Loucy (cell line): Measurements from ENCODE around the gene ELAVL1.

Experiments used
- H2AFZ ChIP-seq: fragments of 200-600 bp; sonication (generic); 2 replicates; pipeline ENCODE4 v1.6.0; 2016; ENCODE audit warnings: antibody characterized with exemption, mild to moderate bottlenecking, low read length, moderate library complexity
- H3F3A ChIP-seq: fragments of 200-600 bp; 2 replicates; pipeline ENCODE4 v1.6.0; 2016; ENCODE audit warnings: antibody characterized with exemption, low read depth, mild to moderate bottlenecking
- H3K27me3 ChIP-seq: fragments of 200-600 bp; sonication (generic); 2 replicates; pipeline ENCODE4 v1.6.1; 2014; ENCODE audit warnings: low read length, mild to moderate bottlenecking; ENCODE audit not compliant: insufficient read depth, poor library complexity, severe bottlenecking
- H3K36me3 ChIP-seq: fragments of 200-600 bp; sonication (generic); 2 replicates; pipeline ENCODE4 v1.6.1; 2016; ENCODE audit warnings: low read length; ENCODE audit not compliant: insufficient read depth
- H3K4me1 ChIP-seq: fragments of 200-600 bp; sonication (generic); 2 replicates; pipeline ENCODE4 v1.5.1; 2014; ENCODE audit warnings: low read length, mild to moderate bottlenecking; ENCODE audit not compliant: insufficient read depth, poor library complexity, severe bottlenecking
- H3K4me2 ChIP-seq: fragments of 200-600 bp; sonication (generic); 2 replicates; pipeline ENCODE4 v1.6.0; 2014; ENCODE audit warnings: antibody characterized with exemption, low read length, low read depth, mild to moderate bottlenecking; ENCODE audit not compliant: poor library complexity, severe bottlenecking
- H3K4me3 ChIP-seq: fragments of 200-600 bp; sonication (generic); 2 replicates; pipeline ENCODE4 v1.5.1; 2014; ENCODE audit warnings: low read length, mild to moderate bottlenecking, mixed read lengths; ENCODE audit not compliant: poor library complexity, severe bottlenecking
- H3K79me2 ChIP-seq: fragments of 200-600 bp; sonication (generic); 2 replicates; pipeline ENCODE4 v1.6.1; 2014; ENCODE audit warnings: low read length; ENCODE audit not compliant: insufficient read depth
- H3K9ac ChIP-seq: fragments of 200-600 bp; sonication (generic); 2 replicates; pipeline ENCODE4 v1.6.0; 2014; ENCODE audit warnings: mild to moderate bottlenecking, low read depth, low read length, moderate library complexity; ENCODE audit not compliant: poor library complexity, severe bottlenecking
- H3K9me2 ChIP-seq: fragments of 200-600 bp; sonication (generic); replicated peaks from 2 replicates; pipeline ENCODE4 v1.6.1; 2016; ENCODE audit warnings: low read depth, low read length, mixed read lengths
- H3K9me3 ChIP-seq: fragments of 200-600 bp; sonication (generic); 2 replicates; pipeline ENCODE4 v1.6.1; 2014; ENCODE audit warnings: mild to moderate bottlenecking, antibody characterized with exemption, low read length, low read depth; ENCODE audit not compliant: insufficient read depth
- H4K20me1 ChIP-seq: fragments of 200-600 bp; sonication (generic); 2 replicates; pipeline ENCODE4 v1.6.0; 2014; ENCODE audit warnings: antibody characterized with exemption, low read length, mild to moderate bottlenecking; ENCODE audit not compliant: insufficient read depth, poor library complexity, severe bottlenecking
- CTCF ChIP-seq: fragments of 200-600 bp; sonication (generic); conservative IDR thresholded peaks from 2 replicates; pipeline ENCODE4 v1.5.1; 2014; ENCODE audit warnings: mild to moderate bottlenecking, antibody characterized with exemption, low read length
- EZH2phosphoT487 ChIP-seq: fragments of 200-600 bp; IDR thresholded peaks from 2 replicates; pipeline ENCODE4 v1.6.1; 2018; ENCODE audit warnings: antibody characterized with exemption, mild to moderate bottlenecking, moderate library complexity, borderline replicate concordance

Gene ELAVL1

GRCh38 chr19:7922836-7923195 lies 82.6 kb downstream of the ELAVL1 start:
- Histone ChIP-seq H3K4me3 (no peak overlapping the region), H3F3A (no peaks in the 10 kb centered on the region), H3K36me3 (no peaks in the 10 kb centered on the region), H3K27me3 (no peaks in the 10 kb centered on the region), H3K9me3 (no peaks in the 10 kb centered on the region), H3K4me2 (no peak overlapping the region), H3K9me2 (no peaks in the 10 kb centered on the region), H4K20me1 (peaks cover 8% of the 10 kb centered on the region), H3K4me1 (peaks cover 15% of the 10 kb centered on the region), H3K9ac (no peak overlapping the region), H2AFZ (no peak overlapping the region), H3K79me2 (no peaks in the 10 kb centered on the region)
- no peak for TF ChIP-seq EZH2phosphoT487
- no peak for TF ChIP-seq CTCF

- peak overlapping the region; percentile 94 for H3K4me2 ChIP-seq
- H3K9ac ChIP-seq, result no peak overlapping the region
- peaks cover 15% of the 10 kb centered on the region for H3K4me1 ChIP-seq
- H4K20me1 ChIP-seq, result peaks cover 8% of the 10 kb centered on the region
- TF ChIP-seq EZH2phosphoT487 (no peak), CTCF (no peak)
- H3K4me3 ChIP-seq, result no peak overlapping the region
- no peaks in the 10 kb centered on the region for H3K9me3 ChIP-seq
- H2AFZ ChIP-seq, result no peak overlapping the region
- H3K9me2 ChIP-seq, result no peaks in the 10 kb centered on the region
- H3K36me3 ChIP-seq, result no peaks in the 10 kb centered on the region
- H3F3A ChIP-seq, result no peaks in the 10 kb centered on the region
- H3K27me3 ChIP-seq, result no peaks in the 10 kb centered on the region
- no peaks in the 10 kb centered on the region for H3K79me2 ChIP-seq
Observed at GRCh38 chr19:7921967-7922835, 83.2 kb downstream of the ELAVL1 start.

- Histone ChIP-seq H3K4me3 (peak overlapping the region; percentile 82), H3K4me2 (peak overlapping the region; percentile 94), H3F3A (no peaks in the 10 kb centered on the region), H4K20me1 (peaks cover 8% of the 10 kb centered on the region), H2AFZ (peak overlapping the region; percentile 64; the same call in 1 of the 2 replicates), H3K36me3 (no peaks in the 10 kb centered on the region), H3K4me1 (peaks cover 15% of the 10 kb centered on the region), H3K9me3 (no peaks in the 10 kb centered on the region), H3K27me3 (no peaks in the 10 kb centered on the region), H3K9ac (peak overlapping the region; percentile 73), H3K79me2 (no peaks in the 10 kb centered on the region), H3K9me2 (no peaks in the 10 kb centered on the region)
- TF ChIP-seq CTCF (no peak), EZH2phosphoT487 (no peak)
Observed at GRCh38 chr19:7921302-7921966, 84.0 kb downstream of the ELAVL1 start.
